ENCODE results near the gene AP1M1.

DNA sequence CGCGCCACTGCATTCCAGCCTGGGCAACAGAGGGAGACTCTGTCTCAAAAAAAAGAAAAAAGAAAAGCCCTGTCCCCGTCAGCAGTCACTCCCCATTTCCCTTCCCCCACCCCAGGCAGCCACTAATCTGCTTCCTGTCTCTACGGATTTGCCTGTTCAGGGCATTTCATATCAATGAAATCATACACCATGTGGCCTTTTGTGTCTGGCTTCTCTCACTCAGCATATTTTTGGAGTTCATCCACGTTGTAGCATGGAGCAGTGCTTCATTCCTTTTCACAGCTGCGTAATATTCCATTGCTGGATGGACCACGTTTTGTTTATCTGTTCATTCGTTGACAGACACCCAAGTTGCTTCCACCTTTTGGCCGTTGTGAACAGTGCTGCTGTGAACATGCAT, 90.8 kb downstream of the AP1M1 start:
- TF ChIP-seq, protein P1, sequence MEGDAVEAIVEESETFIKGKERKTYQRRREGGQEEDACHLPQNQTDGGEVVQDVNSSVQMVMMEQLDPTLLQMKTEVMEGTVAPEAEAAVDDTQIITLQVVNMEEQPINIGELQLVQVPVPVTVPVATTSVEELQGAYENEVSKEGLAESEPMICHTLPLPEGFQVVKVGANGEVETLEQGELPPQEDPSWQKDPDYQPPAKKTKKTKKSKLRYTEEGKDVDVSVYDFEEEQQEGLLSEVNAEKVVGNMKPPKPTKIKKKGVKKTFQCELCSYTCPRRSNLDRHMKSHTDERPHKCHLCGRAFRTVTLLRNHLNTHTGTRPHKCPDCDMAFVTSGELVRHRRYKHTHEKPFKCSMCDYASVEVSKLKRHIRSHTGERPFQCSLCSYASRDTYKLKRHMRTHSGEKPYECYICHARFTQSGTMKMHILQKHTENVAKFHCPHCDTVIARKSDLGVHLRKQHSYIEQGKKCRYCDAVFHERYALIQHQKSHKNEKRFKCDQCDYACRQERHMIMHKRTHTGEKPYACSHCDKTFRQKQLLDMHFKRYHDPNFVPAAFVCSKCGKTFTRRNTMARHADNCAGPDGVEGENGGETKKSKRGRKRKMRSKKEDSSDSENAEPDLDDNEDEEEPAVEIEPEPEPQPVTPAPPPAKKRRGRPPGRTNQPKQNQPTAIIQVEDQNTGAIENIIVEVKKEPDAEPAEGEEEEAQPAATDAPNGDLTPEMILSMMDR (IDR thresholded peaks at IDR 0.05), result no peak
- TF ChIP-seq POLR2A (IDR thresholded peaks at IDR 0.05) (no peak), POLR2AphosphoS5 (IDR thresholded peaks at IDR 0.05) (peak in 1 of 2 donors; percentile 18), EP300 (IDR thresholded peaks at IDR 0.05) (no peak)
